ENCODE results near the gene PHLPP2. TPM values are rescaled to one million over a fixed set of nuclear protein-coding genes. Genes with fewer than 3 reads are reported as not detected.

The PHLPP2 gene
- total RNA-seq, 1 experiment from 2014 or later = 13.1 TPM

GRCh38 chr16:71647391-71647790 is 77.1 kb downstream of the PHLPP2 start:
- intact Hi-C loops (cut with micrococcal nuclease; ENCODE audit: unreplicated experiment) = no loop called here
- TF ChIP-seq SIN3A (IDR thresholded peaks at IDR 0.05; ENCODE audit: borderline replicate concordance, insufficient read depth, low read depth, low read length) (no peak), POLR2AphosphoS5 (IDR thresholded peaks at IDR 0.05; ENCODE audit: low read depth, low read length) (no peak), TCF7L2 (IDR thresholded peaks at IDR 0.05; ENCODE audit: low read depth, low read length) (no peak), REST (IDR thresholded peaks at IDR 0.05; ENCODE audit: insufficient read depth in 1 of 2, low read depth in 2 of 2, low read length in 1 of 2) (no peak)
- TF ChIP-seq, protein P1, sequence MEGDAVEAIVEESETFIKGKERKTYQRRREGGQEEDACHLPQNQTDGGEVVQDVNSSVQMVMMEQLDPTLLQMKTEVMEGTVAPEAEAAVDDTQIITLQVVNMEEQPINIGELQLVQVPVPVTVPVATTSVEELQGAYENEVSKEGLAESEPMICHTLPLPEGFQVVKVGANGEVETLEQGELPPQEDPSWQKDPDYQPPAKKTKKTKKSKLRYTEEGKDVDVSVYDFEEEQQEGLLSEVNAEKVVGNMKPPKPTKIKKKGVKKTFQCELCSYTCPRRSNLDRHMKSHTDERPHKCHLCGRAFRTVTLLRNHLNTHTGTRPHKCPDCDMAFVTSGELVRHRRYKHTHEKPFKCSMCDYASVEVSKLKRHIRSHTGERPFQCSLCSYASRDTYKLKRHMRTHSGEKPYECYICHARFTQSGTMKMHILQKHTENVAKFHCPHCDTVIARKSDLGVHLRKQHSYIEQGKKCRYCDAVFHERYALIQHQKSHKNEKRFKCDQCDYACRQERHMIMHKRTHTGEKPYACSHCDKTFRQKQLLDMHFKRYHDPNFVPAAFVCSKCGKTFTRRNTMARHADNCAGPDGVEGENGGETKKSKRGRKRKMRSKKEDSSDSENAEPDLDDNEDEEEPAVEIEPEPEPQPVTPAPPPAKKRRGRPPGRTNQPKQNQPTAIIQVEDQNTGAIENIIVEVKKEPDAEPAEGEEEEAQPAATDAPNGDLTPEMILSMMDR (IDR thresholded peaks at IDR 0.05) = no peak
- in situ Hi-C loops (cut with HindIII; ENCODE audit: low pct_unique_long_range_greater_than_20kb, low sequenced_read_pairs) = no loop called here
- no peak for DNase-seq (ENCODE audit: low read depth, low spot score)
- no TSS peak for BruUV-seq (replicated peaks)
- POLR2A ChIA-PET = no interaction called here
- Histone ChIP-seq H3K9me3 (ENCODE audit: control insufficient read depth, insufficient read depth, low read depth, low read length) (no peaks in the 10 kb centered on the region), H3K4me3 (ENCODE audit: low read depth in 2 of 2, low read length in 2 of 2) (no peak overlapping the region), H3K27me3 (ENCODE audit: control insufficient read depth, insufficient read depth, low read length) (no peaks in the 10 kb centered on the region), H3K4me1 (ENCODE audit: control insufficient read depth, insufficient read depth, low read length) (no peaks in the 10 kb centered on the region), H3K27ac (ENCODE audit: low read length) (no peak overlapping the region), H3K36me3 (ENCODE audit: control insufficient read depth, insufficient read depth, low read length) (peaks cover 6% of the 10 kb centered on the region)
- CTCF ChIA-PET = no interaction called here
- ATAC-seq = no peak

GRCh38 chr16:71645450-71645849 is 79.1 kb downstream of the PHLPP2 start:
- intact Hi-C loops (cut with micrococcal nuclease; ENCODE audit: unreplicated experiment) = no loop called here
- in situ Hi-C loops (cut with HindIII; ENCODE audit: low pct_unique_long_range_greater_than_20kb, low sequenced_read_pairs) = no loop called here
- peaks cover 3% of the 10 kb centered on the region; the same call in 1 of the 2 replicates for H3K36me3 ChIP-seq (ENCODE audit: control insufficient read depth, insufficient read depth, low read length)
- POLR2A ChIA-PET = no interaction called here
- H3K4me1 ChIP-seq (ENCODE audit: control insufficient read depth, insufficient read depth, low read length) = no peaks in the 10 kb centered on the region
- no TSS peak for BruUV-seq (replicated peaks)
- ATAC-seq = peak; percentile 81
- no peak overlapping the region for H3K27ac ChIP-seq (ENCODE audit: low read length)
- DNase-seq (ENCODE audit: low read depth, low spot score) = peak; percentile 22
- no peak overlapping the region for H3K4me3 ChIP-seq (ENCODE audit: low read depth in 2 of 2, low read length in 2 of 2)
- CTCF ChIA-PET = no interaction called here
- no peaks in the 10 kb centered on the region for H3K9me3 ChIP-seq (ENCODE audit: control insufficient read depth, insufficient read depth, low read depth, low read length)
- no peaks in the 10 kb centered on the region for H3K27me3 ChIP-seq (ENCODE audit: control insufficient read depth, insufficient read depth, low read length)
- TF ChIP-seq, protein P1 (IDR thresholded peaks at IDR 0.05) = peak; percentile 66
- no peak for TF ChIP-seq REST (IDR thresholded peaks at IDR 0.05; ENCODE audit: insufficient read depth in 1 of 2, low read depth in 2 of 2, low read length in 1 of 2)

Measured in Panc1 (cell line).